HepG2 (cell line): ENCODE measurements around the gene HSP90AA1. TPM values are rescaled to one million over a fixed set of nuclear protein-coding genes. Genes with fewer than 3 reads are reported as not detected.

Experiments
- ATAC-seq: fragments of 200-7000 bp; cut with Tn5 transposase; 3 replicates; pipeline ENCODE4 v1.9.1; 2020; ENCODE audit warnings: mild to moderate bottlenecking, moderate library complexity
- BruUV-seq: library from RNA; stranded (reverse); fragments of 400-500 nt; replicated peaks from 2 replicates; lab custom pipeline; 2021; lab: Mats Ljungman, UMichigan
- CTCF ChIA-PET: fragments of 300-600 bp; formaldehyde crosslinking; extraction: SDS; loops from one replicate; lab custom pipeline; 2021; ENCODE audit warnings: low total read pairs, inconsistent platforms, low intra/inter-chr PET ratio; lab: Yijun Ruan, JAX
- POLR2A ChIA-PET: fragments of 350-600 bp; sonication (Branson Sonifier 250); formaldehyde crosslinking; loops from one replicate; lab custom pipeline; 2020; ENCODE audit warnings: antibody characterized with exemption, inconsistent platforms; lab: Yijun Ruan, JAX
- DNase-seq: peaks from one replicate; pipeline ENCODE4 v3.0.0-alpha.2; 2015; ENCODE audit warnings: low spot score
- FAIRE-seq: peaks from 3 replicates; lab custom pipeline; 2011; peaks lifted over from hg19 to GRCh38; lab: Jason Lieb, UNC
- H2AFZ ChIP-seq: one replicate; pipeline ENCODE4 v1.6.1; 2011; ENCODE audit warnings: low read length, inconsistent platforms
- H3K27ac ChIP-seq: fragments of 300-600 bp; 3 replicates; pipeline ENCODE4 v1.8.0; 2011; ENCODE audit warnings: mixed run types, mild to moderate bottlenecking, mixed read lengths, low read length, inconsistent platforms; ENCODE audit not compliant: insufficient read depth; ENCODE audit errors: extremely low read length
- H3K27me3 ChIP-seq, 2 experiments: fragments of 200-600 bp in 1 of 2; 2 replicates in 1 of 2; 3 replicates in 1 of 2; pipeline versions ENCODE4 v1.6.0 to v1.8.0; 2011; ENCODE audit warnings: low read length in 2 of 2, mild to moderate bottlenecking in 2 of 2, moderate library complexity in 2 of 2, inconsistent platforms in 1 of 2; ENCODE audit not compliant: insufficient read depth in 2 of 2, control insufficient read depth in 1 of 2
- H3K36me3 ChIP-seq, 2 experiments: fragments of 200-600 bp in 1 of 2; replicated peaks in 1 of 2; 2 replicates in 1 of 2; 3 replicates in 1 of 2; pipeline versions ENCODE4 v1.5.1 to v1.8.0; 2011; ENCODE audit warnings: low read length in 2 of 2, inconsistent platforms in 1 of 2; ENCODE audit not compliant: insufficient read depth in 2 of 2, control insufficient read depth in 1 of 2
- H3K4me1 ChIP-seq: 2 replicates; pipeline ENCODE4 v1.5.1; 2012; ENCODE audit warnings: low read length, inconsistent platforms; ENCODE audit not compliant: insufficient read depth
- H3K4me2 ChIP-seq: 2 replicates; pipeline ENCODE4 v1.6.0; 2011; ENCODE audit warnings: low read depth, low read length, inconsistent platforms
- H3K4me3 ChIP-seq, 3 experiments: fragments of 200-600 bp in 1 of 3; sonication (generic), shearing (Covaris generic) in 1 of 3; replicated peaks in 1 of 3; 2 replicates each; pipeline ENCODE4 v1.5.1; 2011 to 2016; ENCODE audit warnings: low read length in 3 of 3, inconsistent platforms in 2 of 3, low read depth in 2 of 3, mild to moderate bottlenecking in 2 of 3, control low read depth in 1 of 3, mixed read lengths in 1 of 3; ENCODE audit not compliant: insufficient read depth in 1 of 3
- H3K79me2 ChIP-seq: one replicate; pipeline ENCODE4 v1.6.1; 2011; ENCODE audit warnings: low read length, inconsistent platforms; ENCODE audit not compliant: insufficient read depth
- H3K9ac ChIP-seq: 2 replicates; pipeline ENCODE4 v1.6.0; 2011; ENCODE audit warnings: mild to moderate bottlenecking, low read depth, low read length, inconsistent platforms; ENCODE audit not compliant: insufficient read depth
- H3K9me3 ChIP-seq: 2 replicates; pipeline ENCODE4 v1.5.1; 2012; ENCODE audit warnings: mild to moderate bottlenecking, low read length
- H4K20me1 ChIP-seq: 2 replicates; pipeline ENCODE4 v1.6.0; 2011; ENCODE audit warnings: inconsistent platforms, mild to moderate bottlenecking, low read length, moderate library complexity; ENCODE audit not compliant: insufficient read depth
- ETV6 ChIP-seq: sonication (generic); formaldehyde crosslinking; conservative IDR thresholded peaks from 2 replicates; pipeline ENCODE4 v1.4.0; 2020; ENCODE audit warnings: missing genetic modification reagents
- HNF4A ChIP-seq: sonication (generic); formaldehyde crosslinking; IDR thresholded peaks from 2 replicates; pipeline ENCODE4 v1.4.0; 2020; ENCODE audit warnings: missing genetic modification reagents
- ZNF160 ChIP-seq: sonication (generic); formaldehyde crosslinking; IDR thresholded peaks from 2 replicates; pipeline ENCODE4 v1.8.0; 2022; ENCODE audit warnings: mild to moderate bottlenecking, inconsistent platforms, missing genetic modification reagents
- ZNF441 ChIP-seq: sonication (generic); formaldehyde crosslinking; IDR thresholded peaks from 2 replicates; pipeline ENCODE4 v1.7.0; 2021; ENCODE audit warnings: missing genetic modification reagents, borderline replicate concordance
- ZNF652 ChIP-seq: IDR thresholded peaks from 2 replicates; pipeline ENCODE4 v1.6.1; 2016; ENCODE audit warnings: low read depth, borderline replicate concordance
- ZZZ3 ChIP-seq: sonication (generic); formaldehyde crosslinking; IDR thresholded peaks from 2 replicates; pipeline ENCODE4 v1.4.0; 2020; ENCODE audit warnings: missing genetic modification reagents, mild to moderate bottlenecking, borderline replicate concordance
- WGBS: methylation state at CpG from one replicate; pipeline ENCODE4 v1.1.6; 2017; ENCODE audit warnings: low lambda C conversion rate; 5-methylcytosine and 5-hydroxymethylcytosine counted together
- in situ Hi-C: cut with HindIII; loops from 2 replicates; pipeline ENCODE4 v1.10.0; 2017; ENCODE audit warnings: low pct_unique_long_range_greater_than_20kb; ENCODE audit not compliant: extremely low pct_ligation_motif_present
- intact Hi-C: fragments of 100-400 bp; cut with micrococcal nuclease; formaldehyde crosslinking; loops from one replicate; pipeline ENCODE4 v1.10.0; 2022; ENCODE audit not compliant: unreplicated experiment
- polyA plus RNA-seq, 8 experiments: library from polyadenylated mRNA; depleted of rRNA in 3 of 8; stranded (reverse) in 7 of 8; unstranded in 1 of 8; fragments of >200 nt; fragmentation: Illumina TruSeq in 4 of 8; extraction: Trizol in 4 of 8; gene quantifications; 2 replicates each; pipeline versions ENCODE4 v1.2.1 to v1.2.3, GENCODE V29; 2011 to 2016; ENCODE audit warnings: low read depth in 4 of 8, missing spikeins in 1 of 8, mixed read lengths in 1 of 8; ENCODE audit not compliant: insufficient read depth in 1 of 8
- total RNA-seq, 5 experiments: library from RNA; depleted of rRNA; stranded (reverse); fragments of >200 nt; fragmentation: Illumina TruSeq; extraction: Trizol; gene quantifications; 2 replicates each; pipeline ENCODE4 v1.2.3, GENCODE V29; 2016; ENCODE audit warnings: low read depth in 1 of 5
- TF ChIP-seq, protein P1 (sequence below): sonication (generic); formaldehyde crosslinking; IDR thresholded peaks from 2 replicates; pipeline ENCODE4 v1.4.0; 2020; ENCODE audit warnings: missing genetic modification reagents, borderline replicate concordance
- TF ChIP-seq, protein P2 (sequence below): IDR thresholded peaks from 2 replicates; pipeline ENCODE4 v1.6.1; 2016; ENCODE audit warnings: mild to moderate bottlenecking
- TF ChIP-seq, protein P3 (sequence below): IDR thresholded peaks from 2 replicates; pipeline ENCODE4 v1.6.1; 2016; ENCODE audit warnings: low read depth, missing genetic modification reagents, missing compliant biosample characterization
- TF ChIP-seq, protein P4 (sequence below): sonication (generic); formaldehyde crosslinking; IDR thresholded peaks from 2 replicates; pipeline ENCODE4 v1.9.0; 2021; ENCODE audit warnings: missing genetic modification reagents, mild to moderate bottlenecking, borderline replicate concordance

HSP90AA1 gene
- total and polyA plus RNA-seq, 2 of the 13 experiments (the other 11 are each of a cell fraction or from before 2014, with no cell fraction given), result 262 to 636 TPM

DNA sequence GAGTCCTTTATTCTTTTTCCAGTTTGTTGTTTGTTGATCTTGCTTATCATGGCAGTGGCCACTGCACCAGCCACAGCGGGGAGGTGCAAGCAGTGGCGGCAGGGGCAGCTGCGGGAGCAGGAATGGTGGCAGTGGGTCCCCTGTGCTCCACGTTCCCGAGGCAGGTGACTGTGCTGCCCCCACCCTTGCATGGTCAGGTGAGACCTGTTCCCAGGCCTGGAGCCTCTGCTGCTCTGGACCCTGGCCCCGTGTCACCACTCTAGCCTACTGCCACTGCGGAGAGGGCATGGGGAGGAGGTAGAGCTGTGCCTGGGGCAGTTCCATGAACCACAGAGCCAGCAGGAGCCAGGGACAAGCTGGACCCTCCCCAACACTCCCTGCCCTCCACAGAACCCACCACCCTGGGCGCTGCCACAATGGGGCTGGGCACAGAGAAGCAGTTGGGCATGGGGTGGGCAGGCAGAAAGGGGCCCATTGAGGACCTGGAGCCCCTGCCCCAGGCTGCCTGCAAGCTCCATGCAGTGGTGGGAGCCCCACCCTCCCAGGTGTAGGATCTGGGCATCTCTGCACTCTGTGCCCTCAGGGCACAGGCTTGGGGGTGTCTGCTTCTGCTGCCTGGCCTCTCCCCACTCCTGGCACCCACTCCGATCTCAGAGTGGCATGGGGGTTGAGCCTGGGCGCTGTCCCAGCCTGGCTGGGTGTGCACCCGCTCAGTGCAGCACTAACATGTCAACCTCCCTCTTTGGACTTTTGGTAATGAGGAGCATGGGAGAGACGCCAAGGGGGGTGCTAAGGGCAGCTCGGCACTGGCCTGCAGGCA is 29.7 kb upstream of the HSP90AA1 start:
- DNase-seq (no peak), FAIRE-seq (no peak), ATAC-seq (peak; percentile 42)
- no peak overlapping the region for H2AFZ ChIP-seq
- H3K4me1 ChIP-seq, result no peaks in the 10 kb centered on the region
- no peak overlapping the region for H3K9ac ChIP-seq
- H3K36me3 ChIP-seq, result no peaks in the 10 kb centered on the region
- H3K27ac ChIP-seq, result no peak overlapping the region
- H3K4me2 ChIP-seq, result no peak overlapping the region
- no peak overlapping the region for H3K4me3 ChIP-seq
- BruUV-seq, result no TSS peak
- POLR2A ChIA-PET, result no interaction called here
- CTCF ChIA-PET, result no interaction called here
- no peaks in the 10 kb centered on the region for H3K79me2 ChIP-seq
- intact Hi-C loops (no loop called here), in situ Hi-C loops (no loop called here)
- H3K27me3 ChIP-seq, result no peaks in the 10 kb centered on the region; a peak in 1 of 5 replicates
- H4K20me1 ChIP-seq, result no peaks in the 10 kb centered on the region
- WGBS, result 62% methylated on average over 8 of the region's 13 CpGs
- H3K9me3 ChIP-seq, result no peaks in the 10 kb centered on the region
- TF ChIP-seq HNF4A (no peak), ETV6 (CRISPR knock-in tag) (no peak), ZNF441 (CRISPR knock-in tag) (no peak), ZZZ3 (CRISPR knock-in tag) (no peak), ZNF160 (CRISPR knock-in tag) (no peak), ZNF652 (CRISPR knock-in tag) (no peak)
- TF ChIP-seq, protein P1, sequence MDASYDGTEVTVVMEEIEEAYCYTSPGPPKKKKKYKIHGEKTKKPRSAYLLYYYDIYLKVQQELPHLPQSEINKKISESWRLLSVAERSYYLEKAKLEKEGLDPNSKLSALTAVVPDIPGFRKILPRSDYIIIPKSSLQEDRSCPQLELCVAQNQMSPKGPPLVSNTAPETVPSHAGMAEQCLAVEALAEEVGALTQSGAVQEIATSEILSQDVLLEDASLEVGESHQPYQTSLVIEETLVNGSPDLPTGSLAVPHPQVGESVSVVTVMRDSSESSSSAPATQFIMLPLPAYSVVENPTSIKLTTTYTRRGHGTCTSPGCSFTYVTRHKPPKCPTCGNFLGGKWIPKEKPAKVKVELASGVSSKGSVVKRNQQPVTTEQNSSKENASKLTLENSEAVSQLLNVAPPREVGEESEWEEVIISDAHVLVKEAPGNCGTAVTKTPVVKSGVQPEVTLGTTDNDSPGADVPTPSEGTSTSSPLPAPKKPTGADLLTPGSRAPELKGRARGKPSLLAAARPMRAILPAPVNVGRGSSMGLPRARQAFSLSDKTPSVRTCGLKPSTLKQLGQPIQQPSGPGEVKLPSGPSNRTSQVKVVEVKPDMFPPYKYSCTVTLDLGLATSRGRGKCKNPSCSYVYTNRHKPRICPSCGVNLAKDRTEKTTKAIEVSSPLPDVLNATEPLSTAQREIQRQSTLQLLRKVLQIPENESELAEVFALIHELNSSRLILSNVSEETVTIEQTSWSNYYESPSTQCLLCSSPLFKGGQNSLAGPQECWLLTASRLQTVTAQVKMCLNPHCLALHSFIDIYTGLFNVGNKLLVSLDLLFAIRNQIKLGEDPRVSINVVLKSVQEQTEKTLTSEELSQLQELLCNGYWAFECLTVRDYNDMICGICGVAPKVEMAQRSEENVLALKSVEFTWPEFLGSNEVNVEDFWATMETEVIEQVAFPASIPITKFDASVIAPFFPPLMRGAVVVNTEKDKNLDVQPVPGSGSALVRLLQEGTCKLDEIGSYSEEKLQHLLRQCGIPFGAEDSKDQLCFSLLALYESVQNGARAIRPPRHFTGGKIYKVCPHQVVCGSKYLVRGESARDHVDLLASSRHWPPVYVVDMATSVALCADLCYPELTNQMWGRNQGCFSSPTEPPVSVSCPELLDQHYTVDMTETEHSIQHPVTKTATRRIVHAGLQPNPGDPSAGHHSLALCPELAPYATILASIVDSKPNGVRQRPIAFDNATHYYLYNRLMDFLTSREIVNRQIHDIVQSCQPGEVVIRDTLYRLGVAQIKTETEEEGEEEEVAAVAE, result no peak
- TF ChIP-seq, protein P2, sequence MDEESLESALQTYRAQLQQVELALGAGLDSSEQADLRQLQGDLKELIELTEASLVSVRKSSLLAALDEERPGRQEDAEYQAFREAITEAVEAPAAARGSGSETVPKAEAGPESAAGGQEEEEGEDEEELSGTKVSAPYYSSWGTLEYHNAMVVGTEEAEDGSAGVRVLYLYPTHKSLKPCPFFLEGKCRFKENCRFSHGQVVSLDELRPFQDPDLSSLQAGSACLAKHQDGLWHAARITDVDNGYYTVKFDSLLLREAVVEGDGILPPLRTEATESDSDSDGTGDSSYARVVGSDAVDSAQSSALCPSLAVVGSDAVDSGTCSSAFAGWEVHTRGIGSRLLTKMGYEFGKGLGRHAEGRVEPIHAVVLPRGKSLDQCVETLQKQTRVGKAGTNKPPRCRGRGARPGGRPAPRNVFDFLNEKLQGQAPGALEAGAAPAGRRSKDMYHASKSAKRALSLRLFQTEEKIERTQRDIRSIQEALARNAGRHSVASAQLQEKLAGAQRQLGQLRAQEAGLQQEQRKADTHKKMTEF (CRISPR knock-in tag), result no peak
- TF ChIP-seq, protein P3, sequence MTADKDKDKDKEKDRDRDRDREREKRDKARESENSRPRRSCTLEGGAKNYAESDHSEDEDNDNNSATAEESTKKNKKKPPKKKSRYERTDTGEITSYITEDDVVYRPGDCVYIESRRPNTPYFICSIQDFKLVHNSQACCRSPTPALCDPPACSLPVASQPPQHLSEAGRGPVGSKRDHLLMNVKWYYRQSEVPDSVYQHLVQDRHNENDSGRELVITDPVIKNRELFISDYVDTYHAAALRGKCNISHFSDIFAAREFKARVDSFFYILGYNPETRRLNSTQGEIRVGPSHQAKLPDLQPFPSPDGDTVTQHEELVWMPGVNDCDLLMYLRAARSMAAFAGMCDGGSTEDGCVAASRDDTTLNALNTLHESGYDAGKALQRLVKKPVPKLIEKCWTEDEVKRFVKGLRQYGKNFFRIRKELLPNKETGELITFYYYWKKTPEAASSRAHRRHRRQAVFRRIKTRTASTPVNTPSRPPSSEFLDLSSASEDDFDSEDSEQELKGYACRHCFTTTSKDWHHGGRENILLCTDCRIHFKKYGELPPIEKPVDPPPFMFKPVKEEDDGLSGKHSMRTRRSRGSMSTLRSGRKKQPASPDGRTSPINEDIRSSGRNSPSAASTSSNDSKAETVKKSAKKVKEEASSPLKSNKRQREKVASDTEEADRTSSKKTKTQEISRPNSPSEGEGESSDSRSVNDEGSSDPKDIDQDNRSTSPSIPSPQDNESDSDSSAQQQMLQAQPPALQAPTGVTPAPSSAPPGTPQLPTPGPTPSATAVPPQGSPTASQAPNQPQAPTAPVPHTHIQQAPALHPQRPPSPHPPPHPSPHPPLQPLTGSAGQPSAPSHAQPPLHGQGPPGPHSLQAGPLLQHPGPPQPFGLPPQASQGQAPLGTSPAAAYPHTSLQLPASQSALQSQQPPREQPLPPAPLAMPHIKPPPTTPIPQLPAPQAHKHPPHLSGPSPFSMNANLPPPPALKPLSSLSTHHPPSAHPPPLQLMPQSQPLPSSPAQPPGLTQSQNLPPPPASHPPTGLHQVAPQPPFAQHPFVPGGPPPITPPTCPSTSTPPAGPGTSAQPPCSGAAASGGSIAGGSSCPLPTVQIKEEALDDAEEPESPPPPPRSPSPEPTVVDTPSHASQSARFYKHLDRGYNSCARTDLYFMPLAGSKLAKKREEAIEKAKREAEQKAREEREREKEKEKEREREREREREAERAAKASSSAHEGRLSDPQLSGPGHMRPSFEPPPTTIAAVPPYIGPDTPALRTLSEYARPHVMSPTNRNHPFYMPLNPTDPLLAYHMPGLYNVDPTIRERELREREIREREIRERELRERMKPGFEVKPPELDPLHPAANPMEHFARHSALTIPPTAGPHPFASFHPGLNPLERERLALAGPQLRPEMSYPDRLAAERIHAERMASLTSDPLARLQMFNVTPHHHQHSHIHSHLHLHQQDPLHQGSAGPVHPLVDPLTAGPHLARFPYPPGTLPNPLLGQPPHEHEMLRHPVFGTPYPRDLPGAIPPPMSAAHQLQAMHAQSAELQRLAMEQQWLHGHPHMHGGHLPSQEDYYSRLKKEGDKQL (CRISPR knock-in tag), result no peak
- TF ChIP-seq, protein P4, sequence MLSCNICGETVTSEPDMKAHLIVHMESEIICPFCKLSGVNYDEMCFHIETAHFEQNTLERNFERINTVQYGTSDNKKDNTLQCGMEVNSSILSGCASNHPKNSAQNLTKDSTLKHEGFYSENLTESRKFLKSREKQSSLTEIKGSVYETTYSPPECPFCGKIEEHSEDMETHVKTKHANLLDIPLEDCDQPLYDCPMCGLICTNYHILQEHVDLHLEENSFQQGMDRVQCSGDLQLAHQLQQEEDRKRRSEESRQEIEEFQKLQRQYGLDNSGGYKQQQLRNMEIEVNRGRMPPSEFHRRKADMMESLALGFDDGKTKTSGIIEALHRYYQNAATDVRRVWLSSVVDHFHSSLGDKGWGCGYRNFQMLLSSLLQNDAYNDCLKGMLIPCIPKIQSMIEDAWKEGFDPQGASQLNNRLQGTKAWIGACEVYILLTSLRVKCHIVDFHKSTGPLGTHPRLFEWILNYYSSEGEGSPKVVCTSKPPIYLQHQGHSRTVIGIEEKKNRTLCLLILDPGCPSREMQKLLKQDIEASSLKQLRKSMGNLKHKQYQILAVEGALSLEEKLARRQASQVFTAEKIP (CRISPR knock-in tag), result no peak
